HG03066 (cell line): ENCODE data around the gene CCDC74A.
"Not testable (repeated sequence)": the region's sequence is repeated elsewhere in the genome, so short reads cannot be mapped to it uniquely, and the experiment has no call there.

Experiments
- ATAC-seq: cut with Tn5 transposase; IDR thresholded peaks from one replicate; pipeline ENCODE4 v1.9.1; 2021; ENCODE audit warnings: low read depth; ENCODE audit not compliant: unreplicated experiment

Gene CCDC74A

DNA sequence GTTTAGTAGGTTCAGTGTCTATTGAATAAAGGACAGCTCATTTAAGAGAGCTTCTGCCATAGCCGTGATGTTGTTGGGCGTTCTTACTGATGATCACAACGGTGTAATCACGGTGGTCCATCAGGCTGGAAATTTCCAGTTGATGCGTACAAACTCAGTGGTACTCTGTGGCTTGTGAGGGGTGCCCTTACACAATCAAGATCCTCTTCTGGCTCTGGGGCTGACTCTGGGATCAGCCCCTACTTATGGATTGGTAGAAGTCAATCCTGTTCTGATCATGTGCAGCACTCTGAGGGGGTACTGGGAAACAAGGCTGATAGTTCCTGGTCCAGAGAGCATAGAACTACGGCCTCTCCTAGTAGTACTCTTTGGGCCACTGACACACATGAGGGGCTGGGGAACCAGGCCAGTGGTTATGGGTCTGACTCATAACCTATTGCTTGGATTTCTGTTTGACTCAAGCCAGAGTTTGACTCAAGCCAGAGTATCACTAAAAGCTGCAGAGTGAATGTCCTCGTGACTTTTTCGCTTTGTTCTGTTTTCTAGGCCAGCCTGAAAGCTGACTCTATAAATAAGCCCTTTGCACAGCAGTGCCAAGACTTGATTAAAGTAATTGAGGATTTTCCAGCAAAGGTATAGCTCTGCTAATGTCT, 29.2 kb upstream of the CCDC74A start:
- peak; percentile 80 for ATAC-seq

- not testable (repeated sequence) for ATAC-seq
These were observed 24.1 kb upstream of the CCDC74A start for GRCh38 chr2:131503587-131503986.

DNA sequence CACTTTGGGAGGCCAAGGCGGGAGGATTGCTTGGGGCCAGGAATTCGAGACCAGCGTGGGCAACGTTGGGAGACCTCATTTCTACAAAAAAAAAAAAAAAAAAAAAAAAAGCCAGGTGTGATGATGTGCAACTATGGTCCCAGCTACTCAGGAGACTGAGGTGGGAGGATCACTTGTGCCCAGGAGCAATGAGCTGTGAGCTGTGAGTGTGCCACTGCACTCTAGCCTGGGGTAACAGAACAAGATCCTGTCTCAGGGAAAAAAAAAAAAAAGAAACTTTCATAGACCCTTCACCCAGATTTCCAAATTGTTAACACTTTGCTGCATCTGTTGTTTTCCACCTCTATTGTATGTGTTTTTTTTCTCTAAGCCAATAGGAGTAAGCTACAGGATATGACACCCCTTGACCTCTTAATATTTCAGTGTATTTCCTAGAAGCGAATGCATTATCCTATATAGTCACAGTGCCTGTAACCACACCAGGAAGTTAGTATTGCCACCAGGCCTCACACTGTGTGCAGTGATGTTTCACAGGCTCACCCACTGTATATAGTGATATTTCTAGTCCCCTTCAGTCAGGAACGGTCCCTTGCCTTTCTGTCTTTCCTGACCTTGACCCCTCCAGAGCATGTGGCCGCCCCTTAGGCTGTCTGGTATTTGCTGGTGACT, 23.5 kb upstream of the CCDC74A start:
- not testable (repeated sequence) for ATAC-seq

- no peak for ATAC-seq
These were observed 18.1 kb upstream of the CCDC74A start for GRCh38 chr2:131509615-131510014.

DNA sequence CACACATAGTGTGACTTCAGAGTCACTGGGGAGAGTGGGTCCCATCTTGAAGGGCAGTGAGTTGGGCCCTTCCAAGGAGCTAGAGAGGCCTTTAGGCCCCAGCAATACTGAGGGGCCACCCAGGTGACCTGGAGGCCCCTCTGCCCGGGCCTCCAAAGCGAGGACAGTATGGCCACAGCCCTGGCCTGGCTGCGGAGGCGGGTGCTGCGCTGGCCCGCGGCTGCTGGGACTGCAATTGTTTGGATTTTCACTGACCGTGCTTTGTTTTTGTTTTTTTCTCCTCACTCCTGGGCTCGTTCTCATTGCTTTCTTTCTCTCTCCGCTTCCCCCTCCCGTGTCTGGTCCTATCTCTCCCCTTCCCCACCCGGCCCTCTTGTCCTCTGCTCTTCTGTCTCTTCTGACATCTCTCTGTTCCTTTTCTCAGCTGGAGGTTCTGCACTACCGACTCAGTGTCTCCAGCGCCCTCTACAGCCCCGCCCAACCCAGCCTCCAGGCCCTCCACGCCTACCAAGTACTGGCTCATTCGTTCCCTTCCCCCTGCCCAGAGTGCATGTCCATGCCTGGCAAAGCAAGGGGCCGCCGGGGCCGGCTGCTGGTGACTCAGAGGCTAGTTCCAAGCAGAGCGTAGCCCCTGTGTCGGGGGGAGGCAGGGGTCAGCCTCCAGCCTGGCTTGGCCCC, 16.3 kb upstream of the CCDC74A start:
- not testable (repeated sequence) for ATAC-seq

- not testable (repeated sequence) for ATAC-seq
These were observed 15.5 kb upstream of the CCDC74A start for GRCh38 chr2:131511969-131512870.

DNA sequence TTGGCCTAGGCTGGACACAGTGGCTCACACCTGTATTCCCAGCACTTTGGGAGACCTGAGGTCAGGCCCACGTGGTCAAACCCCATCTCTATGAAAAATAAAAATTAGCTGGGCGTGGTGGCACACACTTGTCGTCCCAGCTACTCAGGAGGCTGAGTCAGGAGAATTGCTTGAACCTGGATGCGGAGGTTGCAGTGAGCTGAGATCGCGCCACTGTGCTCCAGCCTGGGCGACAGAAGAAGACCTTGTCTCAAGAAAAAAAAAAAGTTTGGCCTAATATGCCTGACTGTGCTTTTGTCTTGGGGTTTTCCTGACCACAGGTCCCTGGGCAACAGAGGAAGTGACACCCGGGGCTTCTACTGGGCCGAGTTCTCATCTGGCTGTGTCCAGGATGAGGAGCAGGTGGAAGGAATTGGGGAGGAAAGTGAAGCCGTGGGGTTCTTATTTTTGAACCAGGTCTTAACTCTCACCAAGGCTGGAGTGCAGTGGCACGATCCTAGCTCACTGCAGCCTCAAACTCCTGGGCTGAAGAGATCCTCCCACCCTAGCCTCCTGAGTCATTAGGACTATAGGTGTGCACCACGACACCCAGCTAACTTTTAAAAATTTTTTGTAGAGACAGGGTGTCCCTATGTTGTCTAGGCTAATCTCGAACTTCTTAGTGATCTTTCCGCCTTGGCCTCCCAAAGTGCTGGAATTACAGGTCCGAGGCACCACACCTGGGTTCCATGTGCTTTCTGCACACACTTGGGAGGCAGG, 13.1 kb upstream of the CCDC74A start:
- ATAC-seq: peak; percentile 65

- not testable (repeated sequence) for ATAC-seq
These were observed 12.5 kb upstream of the CCDC74A start for GRCh38 chr2:131515235-131515634.

GRCh38 chr2:131516011-131516410, 11.7 kb upstream of the CCDC74A start:
- ATAC-seq: no peak

GRCh38 chr2:131516621-131517020, 11.1 kb upstream of the CCDC74A start:
- not testable (repeated sequence) for ATAC-seq

DNA sequence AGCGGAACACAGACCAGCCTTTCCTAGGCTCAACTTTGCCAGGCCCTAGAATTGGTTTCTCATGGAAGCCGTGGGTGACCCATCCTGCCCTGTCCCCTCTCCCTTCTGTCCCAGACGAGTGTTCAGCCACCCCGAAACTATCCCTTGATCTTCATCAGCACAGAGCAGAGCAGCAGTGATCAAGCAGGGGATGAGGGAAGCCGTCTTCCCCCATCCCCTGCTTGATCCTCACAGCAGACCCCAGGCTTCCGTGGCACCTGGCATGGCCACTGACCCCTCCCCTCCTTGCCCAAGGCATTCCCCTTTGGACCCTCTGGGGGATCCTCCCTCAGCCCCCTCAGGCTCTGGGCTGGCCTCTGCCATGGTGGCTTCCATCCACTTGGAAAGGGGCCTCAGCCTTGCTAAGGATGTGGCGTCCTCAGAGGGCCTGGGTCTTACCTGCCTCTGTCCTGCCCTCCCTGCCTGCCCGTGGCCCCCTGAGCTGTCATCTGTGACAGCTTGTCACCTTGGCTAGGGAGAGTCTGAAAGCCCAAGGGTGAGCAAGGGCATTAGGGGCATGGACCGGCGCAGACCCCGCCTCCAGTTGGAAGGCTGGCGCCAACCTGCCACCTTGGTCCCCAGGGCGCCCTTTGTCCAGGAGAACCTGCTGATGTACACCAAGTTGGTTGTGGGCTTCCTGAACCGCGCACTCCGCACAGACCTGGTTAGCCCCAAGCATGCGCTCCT, 10.4 kb upstream of the CCDC74A start:
- no peak for ATAC-seq

DNA sequence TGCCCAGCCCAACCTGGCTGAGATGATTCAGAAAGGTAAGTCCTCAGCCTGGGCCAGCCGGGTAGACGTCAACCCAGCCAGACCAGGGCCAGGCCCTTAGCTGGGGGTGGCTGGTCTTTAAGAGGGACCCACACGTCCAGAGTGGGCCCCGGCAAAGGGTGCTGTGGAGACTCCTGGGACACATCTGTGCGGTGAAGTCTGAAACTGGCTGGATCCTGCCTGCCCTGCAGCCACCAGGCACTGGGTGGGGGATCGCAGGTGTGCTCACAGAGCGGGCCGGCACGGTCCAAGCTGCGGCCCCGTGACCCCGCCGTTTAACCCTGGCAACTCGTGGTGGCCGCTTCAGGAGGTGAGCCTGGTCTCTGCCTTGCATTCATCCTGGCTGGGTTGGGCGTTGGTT, 9.8 kb upstream of the CCDC74A start:
- not testable (repeated sequence) for ATAC-seq

GRCh38 chr2:131518531-131518930, 9.2 kb upstream of the CCDC74A start:
- ATAC-seq: not testable (repeated sequence)

DNA sequence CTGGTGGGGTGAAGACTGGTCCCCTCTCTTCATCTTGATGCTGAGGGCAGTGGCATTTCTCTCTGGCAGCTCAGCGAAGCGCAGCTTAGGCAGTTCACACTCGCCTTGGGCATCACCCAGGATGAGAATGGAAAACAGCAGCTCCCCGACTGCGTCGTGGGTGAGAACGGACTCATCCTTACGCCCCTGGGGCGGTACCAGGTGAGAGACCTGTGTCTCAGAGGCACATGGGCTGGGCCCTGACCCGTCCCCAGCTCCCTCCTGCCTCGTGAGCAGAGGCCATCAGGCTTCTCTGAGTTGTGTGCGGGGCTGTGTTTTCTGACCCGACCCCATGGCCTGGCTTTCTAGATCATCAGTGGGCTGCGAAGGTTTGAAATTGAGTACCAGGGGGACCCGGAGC, 8.2 kb upstream of the CCDC74A start:
- no peak for ATAC-seq

DNA sequence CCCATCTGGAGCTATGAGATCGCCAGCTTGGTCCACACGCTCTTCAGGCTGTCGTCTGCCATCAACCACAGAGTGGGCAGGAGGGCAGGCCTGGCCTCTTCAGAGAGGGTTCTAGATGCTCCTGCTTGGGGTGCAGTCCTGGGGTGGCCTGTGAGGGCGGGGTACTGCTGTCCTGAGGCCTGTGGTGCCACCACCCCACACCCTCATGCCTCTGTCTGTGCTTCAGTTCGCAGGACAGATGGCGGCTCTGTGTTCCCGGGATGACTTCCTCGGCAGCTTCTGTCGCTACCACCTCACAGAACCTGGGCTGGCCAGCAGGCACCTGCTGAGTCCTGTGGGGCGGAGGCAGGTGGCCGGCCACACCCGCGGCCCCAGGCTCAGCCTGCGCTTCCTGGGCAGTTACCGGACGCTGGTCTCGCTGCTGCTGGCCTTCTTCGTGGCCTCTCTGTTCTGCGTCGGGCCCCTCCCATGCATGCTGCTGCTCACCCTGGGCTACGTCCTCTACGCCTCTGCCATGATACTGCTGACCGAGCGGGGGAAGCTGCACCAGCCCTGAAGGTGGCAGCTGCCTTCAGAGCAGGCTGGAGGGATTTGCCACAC, 7.7 kb upstream of the CCDC74A start:
- ATAC-seq: not testable (repeated sequence)

- ATAC-seq: no peak
These were observed 7.2 kb upstream of the CCDC74A start for GRCh38 chr2:131520526-131520925.

- ATAC-seq: not testable (repeated sequence)
These were observed 6.2 kb upstream of the CCDC74A start for GRCh38 chr2:131521524-131521923.

GRCh38 chr2:131521961-131522781, 5.5 kb upstream of the CCDC74A start:
- ATAC-seq: no peak
